GM19438 (cell line): ENCODE measurements around the gene PFKFB2.

ENCODE experiments used
- ATAC-seq: cut with Tn5 transposase; IDR thresholded peaks from one replicate; pipeline ENCODE4 v1.9.1; 2021; ENCODE audit warnings: low read depth; ENCODE audit not compliant: unreplicated experiment

The PFKFB2 gene

DNA sequence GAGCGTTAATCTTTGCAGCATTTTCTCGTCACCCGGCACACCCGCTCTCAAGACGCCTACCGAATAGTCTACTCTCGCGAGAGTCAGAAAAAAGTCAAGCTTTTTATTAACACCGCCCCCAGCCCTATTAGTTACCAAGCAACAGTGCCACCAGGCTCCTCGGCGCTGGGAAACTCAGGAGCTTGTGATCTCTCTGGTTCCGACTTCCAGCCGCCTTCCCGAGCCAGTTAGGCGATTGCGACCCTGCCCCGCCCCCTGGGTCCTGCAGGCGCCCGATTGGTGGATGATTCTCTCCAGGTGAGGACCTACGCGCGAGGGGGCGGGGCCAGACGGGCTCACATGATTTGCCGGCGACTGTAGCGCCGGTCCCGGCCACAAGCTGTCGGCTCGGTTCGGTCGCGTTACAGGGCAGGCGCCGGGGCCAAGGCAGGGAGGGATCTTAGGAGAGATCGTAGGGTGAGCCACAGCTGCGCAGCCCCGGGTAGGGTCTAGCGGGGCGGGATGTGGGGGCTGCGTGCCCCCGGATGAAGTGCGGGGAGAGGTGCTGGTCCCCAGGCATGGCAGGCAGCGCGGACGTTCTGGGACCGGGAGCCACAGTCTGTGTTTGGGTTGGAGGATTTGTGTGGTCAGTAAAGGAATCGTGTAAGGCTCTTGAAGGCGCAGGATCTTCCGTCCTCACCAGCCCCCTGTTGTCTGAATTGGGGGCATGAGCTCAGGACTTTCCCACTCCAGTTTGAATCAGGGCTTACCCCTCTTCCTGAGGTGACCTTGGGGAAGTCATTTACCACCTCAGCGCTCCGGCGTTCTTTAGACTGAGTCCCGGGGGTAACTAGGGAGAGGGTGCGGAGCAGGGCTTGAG, at the start of gene PFKFB2:
Gene PFKFB2 (plus strand): TSS at position 365 of the 859 bp plus-strand sequence. CDS start 1,443 bp downstream, outside the sequence.
- peak; percentile 74 for ATAC-seq

DNA sequence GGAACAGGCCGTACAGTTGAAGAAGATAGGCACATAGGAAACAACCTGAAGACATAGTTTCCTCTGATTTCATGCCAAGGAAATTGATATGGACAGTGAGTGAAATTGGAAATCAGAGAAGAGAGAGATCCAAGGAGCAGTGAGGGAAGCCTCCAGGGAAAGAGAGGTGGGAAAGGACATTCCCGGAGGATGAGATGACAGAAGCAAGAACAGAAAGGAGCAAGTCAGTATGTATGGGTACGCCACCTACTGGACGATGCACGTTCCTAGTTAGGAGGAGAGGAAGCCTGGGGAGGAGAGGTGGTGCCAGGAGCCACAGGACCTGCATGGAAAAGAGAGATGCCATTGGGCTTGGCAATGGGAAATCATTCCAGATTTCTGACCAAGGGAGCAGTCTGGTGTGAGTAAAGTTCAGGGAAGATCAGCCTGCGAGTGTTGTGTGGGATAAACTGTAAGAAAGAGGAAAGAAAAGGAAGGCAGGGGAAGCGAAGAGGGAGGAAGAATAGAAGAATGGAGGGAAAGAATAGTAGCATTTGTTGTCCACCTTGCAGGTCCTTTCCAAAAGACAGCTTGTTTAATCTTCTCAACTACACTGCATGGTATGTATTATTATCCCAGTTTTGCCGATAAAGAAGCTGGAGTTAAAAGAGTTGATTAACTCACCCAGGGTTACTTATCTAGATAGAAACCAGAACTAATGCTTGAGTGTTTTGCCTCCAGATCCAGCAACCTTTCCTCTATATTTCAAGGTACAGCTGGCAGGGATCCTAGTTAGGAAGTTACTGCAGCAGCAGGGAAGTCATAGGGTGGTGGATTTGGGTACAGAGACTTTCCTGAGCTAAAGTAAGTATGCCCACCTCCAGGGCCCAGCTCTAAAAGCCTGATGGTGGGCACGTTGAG, 47.9 kb upstream of the PFKFB2 start:
- no peak for ATAC-seq

DNA sequence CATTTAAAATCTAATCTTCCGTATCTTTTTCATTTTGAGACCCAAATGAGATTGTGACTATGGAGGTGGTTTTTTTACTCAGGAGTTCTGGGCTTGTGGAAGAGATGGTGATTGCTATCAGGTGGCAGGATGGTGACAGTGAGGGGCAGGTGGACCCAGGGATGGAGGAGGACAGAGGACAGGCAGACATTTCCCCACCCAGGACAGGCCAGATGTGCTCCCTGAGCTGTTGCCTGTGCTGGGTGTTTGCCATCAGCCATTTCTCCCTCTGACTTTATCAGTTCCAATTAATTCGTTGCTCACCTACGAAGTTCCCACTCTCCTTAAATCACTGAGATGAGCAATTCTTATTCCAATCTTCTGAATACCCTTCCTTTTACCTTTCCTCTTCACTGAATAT, 47.0 kb upstream of the PFKFB2 start:
- no peak for ATAC-seq

DNA sequence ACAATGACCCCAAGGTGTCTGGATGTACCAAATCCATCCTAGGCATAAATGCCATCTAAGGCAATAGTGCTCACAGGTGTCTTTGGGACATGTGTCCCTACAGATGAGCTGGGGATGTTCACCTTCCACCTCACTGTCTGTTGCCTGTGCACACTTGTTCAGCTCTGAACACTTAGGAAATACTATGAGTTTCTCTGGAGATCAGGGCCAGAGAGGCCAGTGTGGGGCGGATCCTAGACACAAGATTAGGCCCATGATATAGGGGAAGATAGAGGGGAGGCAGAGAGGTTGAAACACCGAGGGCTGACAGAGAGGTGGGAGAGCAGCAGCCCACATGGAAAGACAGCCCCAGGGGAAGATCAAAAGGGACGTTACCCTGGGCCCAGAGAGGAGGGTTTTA, 46.2 kb upstream of the PFKFB2 start:
- no peak for ATAC-seq

DNA sequence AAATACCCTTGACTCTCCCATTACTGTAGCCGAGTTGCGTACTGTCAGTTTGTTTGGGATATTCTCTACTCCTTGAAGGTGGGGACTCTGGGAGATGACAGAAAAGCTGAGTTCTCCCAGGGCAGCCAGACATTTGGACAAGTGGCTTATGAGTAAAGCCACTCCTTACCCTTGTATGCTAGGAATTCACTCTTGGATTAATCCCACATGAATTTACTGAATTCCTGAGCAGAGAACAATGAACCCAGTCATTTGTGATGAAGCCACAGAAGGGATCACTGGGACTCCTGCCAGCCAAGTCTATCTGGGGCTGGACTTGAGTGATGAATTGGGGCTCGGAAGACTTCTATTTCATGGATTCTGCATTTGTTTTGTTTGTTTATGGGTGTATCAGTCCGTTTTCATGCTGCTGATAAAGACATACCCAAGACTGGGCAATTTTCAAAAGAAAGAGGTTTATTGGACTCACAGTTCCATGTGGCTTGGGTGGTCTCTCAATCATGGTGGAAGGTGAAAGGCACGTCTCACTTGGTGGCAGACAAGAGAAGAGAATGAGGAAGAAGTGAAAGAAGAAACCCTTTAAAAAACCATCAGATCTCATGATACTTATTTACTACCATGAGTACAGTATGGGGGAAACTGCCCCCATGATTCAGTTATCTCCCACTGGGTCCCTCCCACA, 45.6 kb upstream of the PFKFB2 start:
- no peak for ATAC-seq

DNA sequence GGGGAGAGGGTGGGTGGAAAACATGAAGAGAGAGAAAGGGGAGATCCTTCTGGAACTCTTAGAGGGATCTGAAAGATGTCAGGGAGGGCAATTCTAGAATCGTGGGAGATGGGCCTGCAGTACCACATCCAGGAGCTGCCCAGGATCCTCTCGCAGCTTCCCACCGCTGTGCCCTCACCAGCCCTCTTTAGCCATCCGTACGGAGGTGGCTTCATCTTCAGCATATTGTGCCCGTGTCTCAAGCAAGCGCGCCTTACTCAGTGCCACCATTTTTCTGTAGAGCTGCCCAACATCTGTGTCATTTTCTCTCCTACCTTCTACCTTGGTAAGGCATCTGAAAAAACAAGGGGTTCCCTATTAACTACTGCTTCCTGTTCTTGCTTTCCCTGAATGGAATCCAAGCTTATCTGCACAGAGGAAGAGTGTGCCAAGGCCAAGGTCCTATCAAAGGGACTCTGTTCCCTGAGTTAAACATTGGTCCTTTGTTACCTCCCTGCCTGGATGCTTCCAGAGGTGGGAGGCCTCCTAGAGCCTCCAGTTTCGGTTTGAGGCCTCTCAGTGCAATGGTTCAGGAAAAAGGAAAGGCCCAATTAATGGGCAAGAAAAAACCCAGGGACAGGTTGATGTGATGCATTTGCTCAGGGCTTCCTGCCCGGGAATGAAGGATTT, 43.8 kb upstream of the PFKFB2 start:
- ATAC-seq: no peak

DNA sequence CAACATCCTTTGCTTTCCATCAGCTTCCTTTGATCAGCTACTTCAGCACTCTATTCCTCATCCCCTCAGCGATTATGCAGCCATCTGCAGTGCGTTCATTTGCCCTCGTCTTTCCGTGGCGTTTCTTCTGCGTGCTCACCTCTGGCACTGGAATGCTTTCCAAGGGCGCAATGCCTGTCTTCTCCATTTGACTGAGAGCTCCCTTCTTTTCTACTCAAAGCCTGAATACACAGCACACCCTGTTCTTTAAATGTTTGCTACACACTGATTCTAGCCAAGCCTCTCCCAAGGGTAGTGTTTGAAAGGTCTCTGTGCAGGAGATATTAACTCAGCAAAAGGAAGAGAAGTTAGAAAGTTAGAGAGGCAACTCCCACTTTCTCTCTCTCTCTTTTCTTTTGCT, 43.1 kb upstream of the PFKFB2 start:
- no peak for ATAC-seq

DNA sequence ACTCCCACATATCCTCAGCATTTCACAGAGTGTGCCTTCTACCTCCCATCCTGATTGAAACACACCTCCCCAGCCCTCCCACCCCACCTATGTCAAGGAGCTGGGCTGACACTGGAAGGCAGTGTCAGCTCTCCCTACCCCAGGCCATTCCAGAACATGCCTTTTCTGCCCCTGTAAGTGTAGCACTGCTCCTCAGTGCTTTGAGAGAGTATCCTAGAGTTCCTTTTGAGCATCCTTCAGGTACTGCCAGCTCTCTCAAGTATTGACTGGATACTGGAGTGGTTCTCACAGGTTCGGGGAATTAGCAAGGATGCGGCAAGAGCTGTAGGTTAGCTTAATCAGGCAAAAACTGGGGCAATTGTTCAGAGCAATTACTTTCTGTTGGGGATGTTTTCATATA, 42.3 kb upstream of the PFKFB2 start:
- ATAC-seq: no peak

DNA sequence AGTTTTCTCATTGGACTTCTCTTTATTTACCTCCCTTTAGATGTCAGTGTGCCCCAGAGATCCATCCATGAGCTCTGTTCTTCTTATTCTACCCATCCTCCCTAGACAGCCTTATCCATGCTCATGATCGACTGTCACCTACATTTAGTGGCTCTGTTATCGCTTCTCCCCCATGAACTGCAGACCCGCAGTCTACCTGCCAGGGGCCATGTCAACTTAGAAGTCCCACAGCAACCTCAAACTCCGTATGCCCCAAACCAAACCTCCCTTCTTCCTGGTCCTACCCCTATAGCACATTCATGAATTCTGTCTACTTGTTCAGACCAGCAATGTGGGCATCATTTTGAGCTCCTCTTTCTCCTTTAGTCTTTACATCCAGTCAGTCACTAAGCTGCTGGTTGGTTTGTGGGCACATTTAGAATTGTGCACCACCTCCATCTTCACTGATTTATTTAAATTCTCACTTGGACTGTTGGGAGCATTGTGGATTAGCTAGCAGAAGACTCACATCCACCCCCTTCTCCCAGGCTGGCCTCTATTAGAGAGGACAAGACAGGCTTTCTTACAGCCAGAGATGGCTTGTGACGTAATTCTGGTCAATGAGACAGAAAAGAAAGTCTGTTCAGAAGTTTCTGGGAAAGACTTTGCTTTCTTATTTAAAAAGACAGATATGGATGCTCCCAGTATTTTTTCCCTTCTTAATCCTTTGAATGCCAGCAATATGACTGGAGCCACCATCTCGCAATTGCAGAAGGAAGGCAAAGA, 39.6 kb upstream of the PFKFB2 start:
- ATAC-seq: no peak

DNA sequence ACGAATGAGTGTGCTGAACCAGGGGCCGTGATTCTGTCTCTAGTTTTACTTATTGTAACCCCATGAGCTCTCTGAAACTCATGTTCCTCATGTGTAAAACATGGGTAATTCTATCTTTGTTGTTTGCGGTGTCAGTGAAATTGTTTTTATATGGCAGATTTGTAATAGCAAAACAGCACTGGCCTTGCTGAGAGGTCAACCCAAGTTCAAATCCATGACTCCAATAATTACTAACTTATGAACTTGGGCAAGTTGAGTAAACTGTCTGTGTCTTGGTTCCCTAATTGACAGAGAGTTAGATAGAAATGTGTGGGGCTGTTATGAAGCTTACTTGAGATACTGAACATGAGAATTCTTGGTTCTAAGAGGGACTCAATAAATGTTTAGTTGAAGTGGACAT, 38.3 kb upstream of the PFKFB2 start:
- no peak for ATAC-seq

DNA sequence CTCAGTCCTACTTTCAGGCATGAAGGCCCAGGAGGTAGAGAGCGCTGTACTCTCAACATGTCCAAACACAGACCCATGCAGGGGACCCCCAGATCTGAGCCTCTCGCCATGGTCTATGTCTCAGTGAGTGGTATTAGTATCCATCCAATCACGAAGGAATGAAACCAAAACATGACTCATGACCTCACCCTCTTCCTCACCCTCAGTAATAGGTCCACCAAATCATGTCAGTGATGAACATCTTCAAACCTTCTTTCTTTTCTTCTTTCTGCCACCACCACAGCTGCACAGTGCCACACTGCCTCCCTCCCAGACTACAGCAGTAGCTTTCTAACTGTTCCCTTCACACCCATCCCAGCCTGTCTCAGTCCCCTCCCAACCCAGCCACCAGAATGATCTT, 37.3 kb upstream of the PFKFB2 start:
- no peak for ATAC-seq

DNA sequence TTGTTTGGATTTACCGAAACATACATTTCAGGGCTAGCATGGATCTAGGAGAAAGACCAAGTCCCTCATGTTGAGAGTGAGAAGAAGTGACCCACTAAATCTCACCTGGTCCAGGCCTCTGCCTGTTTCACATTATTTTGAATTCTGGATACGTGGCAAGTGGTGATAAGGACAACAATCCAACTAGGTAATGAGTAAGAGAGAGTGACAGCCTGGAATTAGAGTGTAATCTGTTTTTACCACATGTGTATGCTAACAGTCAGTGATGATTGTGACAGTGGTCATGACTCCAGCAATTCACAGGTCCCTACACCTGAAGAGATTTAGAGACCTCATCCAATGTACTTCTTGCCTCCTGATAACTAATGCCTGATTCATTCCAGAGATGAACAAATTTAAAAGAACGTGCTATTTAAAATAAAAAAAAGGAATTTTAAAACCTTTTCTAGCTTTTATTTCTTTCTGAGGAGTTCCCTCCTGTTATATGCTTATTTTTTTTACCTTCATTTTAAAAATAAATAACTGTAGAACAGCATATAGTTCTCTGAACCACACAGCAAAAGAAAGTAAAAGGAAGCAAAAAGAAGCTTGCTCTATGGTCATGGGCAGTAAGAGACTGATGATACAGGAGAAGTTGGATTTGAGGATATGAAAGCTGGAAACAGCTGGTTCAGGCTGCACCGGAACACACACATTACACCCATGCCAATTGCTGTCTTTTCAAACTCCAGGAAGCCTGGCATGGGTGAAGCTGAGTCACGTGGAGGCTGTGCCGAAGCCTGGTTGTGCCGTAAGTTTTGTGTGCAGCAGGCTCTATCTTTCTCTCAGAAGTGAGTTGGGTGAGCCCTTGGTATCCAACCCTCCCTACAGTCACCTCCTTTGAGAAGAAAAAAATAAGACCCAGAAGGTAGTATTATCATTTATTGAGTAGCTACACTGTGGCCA, 35.2 kb upstream of the PFKFB2 start:
- ATAC-seq: no peak

DNA sequence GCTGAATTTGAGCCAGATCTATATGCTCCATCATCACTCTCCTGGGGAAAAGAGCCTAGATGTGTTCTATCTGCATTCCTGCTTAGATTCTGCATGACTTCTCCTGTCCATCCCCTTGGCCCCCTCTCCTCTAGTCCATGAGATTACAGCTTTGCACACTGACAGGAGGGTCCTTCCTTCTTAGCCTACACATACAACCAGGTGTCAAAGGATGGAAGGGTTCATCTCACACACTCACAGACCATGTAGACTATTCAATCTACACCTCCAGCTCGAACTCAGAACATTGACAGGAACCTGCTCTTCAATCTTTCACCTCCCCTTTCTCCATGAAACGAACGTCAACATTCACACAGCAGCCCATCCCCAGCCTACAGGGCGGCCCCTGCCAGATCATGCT, 34.4 kb upstream of the PFKFB2 start:
- ATAC-seq: no peak

DNA sequence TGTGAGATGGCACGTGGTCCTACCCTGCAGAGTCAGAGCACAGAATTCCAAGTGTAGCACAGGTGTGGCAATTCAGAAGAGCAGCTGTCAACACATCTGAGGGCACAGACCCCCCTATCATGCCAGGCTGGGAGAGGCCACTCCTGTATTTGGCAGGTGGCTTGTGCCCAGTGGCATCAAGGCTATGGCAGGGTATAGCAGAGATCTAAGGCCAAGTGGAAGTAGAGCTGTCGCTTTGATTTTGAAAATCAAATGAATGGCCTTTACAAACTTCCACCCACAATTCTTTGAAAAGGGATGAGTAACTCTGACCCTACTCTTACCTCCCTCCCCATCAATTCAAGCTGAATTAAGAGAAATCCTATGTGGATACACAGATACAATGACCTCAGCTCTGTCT, 33.9 kb upstream of the PFKFB2 start:
- no peak for ATAC-seq

DNA sequence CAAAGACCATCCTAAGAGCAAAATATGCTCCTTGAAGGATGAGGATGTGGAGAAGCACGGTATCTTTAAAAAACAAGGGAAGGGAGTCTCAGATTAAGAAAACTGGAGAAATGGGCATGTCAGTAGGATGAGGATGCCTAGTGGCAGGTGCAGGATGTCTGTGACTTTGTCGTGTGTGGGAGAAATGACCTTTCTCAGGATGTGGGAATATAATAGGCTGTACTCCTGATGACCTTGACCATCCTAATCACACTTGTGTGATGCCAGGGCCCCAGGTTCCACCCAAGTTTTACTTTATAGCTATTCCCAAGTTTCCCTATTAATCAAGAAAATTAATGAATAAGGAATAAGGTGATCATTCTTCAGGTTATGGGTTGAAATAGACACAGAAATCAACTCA, 33.4 kb upstream of the PFKFB2 start:
- ATAC-seq: no peak

DNA sequence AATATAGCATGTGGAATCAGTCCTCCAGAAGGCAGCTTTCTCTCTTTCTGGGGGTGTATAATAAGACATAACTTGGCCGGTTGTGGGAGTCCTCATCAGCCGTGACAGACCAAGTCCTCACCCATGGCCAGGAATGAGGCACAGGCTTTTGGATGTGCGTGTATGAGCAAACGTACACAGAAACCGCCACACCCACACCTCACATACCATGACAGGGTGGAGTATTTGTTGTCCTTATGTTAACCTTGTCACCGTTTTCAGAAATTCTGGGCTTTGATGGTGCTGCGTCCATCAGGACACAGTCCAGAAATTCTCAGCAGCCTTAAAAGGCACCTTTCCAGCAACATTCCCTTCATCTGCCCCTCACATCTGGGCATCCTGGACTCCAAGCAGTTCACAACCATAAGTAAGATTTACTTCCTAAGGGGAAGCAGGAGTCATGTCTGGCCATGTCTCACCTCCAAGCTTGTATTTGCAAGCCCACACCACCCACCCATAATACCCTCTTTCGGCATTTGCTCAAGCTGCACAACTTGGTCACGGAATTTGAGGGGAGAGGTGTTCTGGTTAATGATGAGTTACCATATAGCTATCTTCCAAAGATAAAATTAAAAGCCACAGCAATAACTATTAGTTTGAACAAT, 32.9 kb upstream of the PFKFB2 start:
- no peak for ATAC-seq

DNA sequence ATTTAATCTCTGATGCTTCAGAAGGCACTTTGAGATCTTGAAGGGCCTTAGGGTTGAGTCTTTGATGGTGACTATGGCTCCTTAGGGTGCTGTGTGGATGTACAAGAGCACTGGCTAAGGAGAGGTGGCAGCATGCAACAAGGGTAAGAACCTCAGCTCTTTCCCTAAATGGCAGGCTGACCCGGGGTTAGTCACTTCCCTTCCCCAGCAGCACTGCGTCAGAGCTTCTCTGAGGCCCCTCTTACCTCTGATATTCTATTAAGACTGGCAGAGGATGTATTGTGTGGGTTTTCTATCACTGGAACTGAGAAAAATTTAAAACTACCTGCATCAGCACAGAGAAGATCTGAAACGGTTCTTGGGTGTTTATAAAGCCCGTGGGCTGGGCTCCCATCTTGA, 32.4 kb upstream of the PFKFB2 start:
- no peak for ATAC-seq

DNA sequence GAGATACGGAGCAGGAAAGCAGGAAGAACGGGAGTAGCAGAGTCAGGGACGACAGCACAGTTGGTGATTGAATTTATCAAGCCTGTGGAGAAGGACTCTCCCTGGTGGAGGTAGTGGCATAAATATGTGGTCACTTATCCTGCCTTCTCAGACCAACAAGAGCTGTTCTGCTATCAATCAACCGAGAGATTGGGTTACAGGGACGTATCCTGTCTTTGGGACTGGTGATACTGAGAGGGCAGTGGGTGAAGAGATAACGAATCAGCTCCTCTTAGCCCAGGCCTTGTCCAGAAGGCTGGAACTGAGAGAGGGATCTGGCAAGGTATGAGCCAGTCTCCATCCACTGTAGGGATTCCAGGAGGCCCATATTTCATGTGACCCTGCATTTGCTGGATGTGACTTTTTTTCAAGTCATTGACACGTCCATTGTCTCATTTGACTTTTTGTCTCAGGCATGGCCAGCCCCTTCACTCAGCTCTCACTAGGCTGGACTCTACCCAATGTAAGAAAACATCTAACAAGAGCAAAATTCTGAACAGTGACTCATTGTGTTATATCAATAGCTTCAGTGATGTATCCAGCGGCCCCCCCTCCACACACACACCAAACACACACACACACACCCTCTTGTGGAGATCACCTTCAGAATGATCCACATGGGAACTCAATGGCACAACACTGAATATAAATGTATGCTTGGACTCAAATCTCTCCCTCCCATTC, 31.8 kb upstream of the PFKFB2 start:
- ATAC-seq: no peak
